GM19467 (cell line): ENCODE results near the gene KLK7.
"Not testable (repeated sequence)": the region's sequence is repeated elsewhere in the genome, so short reads cannot be mapped to it uniquely, and the experiment has no call there.

Experiments used
- ATAC-seq: cut with Tn5 transposase; IDR thresholded peaks from one replicate; pipeline ENCODE4 v1.9.1; 2021; ENCODE audit warnings: mild to moderate bottlenecking, moderate library complexity; ENCODE audit not compliant: unreplicated experiment

The KLK7 gene

DNA sequence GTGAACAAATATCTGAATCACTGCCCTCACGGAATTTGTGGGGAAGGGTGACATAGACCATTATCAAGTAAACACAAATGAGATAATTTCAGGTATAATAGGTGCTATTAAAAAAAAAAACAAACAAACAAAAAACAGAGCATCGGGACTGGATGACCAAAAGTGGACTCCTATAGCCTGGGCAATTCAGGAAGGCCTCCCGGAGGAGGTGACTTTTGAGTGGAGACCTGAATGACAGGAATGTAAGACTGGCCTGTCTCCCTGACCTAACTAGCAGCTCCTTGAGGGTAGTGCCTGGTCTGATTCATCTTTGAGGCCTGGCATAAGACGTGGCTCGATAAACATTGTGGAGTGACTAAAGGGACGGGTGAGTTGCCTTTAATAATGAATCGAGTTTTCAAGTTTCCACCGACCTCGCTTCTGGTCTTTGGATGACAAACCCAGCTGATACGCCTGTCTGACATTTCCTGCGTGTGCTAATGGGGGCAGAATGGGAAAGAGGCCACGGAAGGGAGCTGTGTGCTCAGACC lies 29.0 kb upstream of the KLK7 start:
- ATAC-seq: no peak

DNA sequence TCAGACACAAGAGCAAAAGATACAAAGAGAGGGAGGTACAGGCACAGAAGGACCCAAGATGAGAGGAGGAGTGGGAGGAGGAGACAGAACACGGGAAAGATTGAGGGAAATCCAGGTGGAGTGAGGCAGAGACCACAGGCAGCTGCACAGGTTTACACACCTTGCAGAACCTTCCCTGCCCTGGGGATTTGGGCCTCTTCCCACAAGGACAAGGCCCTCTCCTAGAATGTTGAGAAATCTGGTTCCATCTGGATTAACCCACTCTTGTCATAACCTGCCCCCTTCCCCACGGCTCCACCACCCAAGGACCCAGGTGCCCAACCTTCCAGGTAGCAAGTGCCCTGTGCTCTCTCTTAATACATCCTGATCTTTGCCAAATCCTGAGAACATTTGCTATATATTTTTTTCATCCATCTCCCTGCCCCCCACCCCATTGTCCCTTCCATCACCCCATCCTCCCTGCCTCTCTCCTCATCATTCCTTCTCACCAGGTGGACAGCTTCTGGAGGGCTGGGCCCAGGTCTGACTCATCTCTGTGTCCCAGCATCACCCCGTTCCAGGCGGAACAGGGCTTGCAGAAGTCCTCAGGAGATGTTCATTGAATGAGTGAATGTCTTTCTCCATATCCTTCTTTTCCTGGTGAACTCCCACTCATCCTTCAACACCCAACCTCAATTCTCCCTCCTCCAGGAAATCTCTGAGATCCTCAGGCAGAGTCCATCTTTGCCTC lies 26.5 kb upstream of the KLK7 start:
- ATAC-seq: no peak

DNA sequence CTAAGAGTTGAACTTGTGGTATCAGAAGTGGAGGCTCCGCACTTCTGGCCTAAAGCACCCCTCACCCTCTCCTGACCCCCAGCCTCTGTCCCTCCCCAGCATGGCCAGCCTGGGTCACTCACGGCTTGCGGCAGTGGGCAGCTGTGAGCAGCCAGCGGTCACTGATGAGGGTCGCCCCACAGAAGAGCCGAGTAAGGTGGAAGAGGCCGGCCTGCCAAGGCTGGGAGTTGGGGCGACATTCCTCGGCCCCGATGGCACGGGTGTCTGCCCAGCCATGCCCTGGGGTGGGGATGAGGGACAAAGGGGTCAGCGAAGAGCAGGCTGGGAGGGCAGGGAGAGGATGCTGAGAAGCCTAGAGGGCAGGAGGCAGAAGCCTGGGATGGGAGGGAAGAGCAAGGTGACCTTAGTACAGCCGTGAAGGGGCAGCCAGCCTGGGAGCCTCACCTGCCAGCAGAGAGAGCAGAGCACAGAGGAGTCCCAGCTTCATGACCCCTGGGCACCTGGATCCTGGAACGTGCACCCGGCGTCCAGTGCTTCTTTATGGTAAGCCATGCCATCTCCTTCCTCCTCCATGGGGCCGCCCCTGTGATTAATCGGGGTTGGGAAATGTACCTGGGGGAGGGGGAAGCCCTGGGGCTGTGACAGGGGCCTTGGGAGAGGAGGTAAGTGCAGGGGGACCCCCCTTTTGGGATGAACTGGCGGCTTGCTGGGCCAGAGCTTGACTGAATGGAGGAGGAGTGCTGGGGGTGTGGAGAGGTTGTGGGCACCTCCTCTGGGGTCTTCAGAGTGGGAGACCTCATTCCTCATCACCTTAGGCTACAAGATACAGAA lies 25.6 kb upstream of the KLK7 start:
- no peak for ATAC-seq

DNA sequence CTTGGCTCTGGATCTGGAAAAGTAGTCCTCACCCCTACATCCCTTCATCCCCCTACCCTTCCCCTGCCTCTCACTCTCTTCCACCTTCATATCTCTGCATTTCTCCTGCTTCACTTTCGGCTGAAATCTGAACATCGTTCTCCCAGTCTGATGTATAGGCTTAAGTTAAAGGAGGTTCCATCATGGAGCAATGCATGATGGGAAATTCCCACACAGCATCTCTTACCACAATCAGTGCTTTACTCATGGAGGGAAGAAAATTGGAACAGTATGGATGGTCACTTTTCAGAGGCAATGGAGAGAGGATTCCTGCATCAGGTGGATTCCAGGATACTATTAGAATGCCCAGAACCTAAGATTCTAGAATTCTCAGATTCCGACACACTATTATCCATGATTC lies 23.8 kb upstream of the KLK7 start:
- ATAC-seq: no peak

DNA sequence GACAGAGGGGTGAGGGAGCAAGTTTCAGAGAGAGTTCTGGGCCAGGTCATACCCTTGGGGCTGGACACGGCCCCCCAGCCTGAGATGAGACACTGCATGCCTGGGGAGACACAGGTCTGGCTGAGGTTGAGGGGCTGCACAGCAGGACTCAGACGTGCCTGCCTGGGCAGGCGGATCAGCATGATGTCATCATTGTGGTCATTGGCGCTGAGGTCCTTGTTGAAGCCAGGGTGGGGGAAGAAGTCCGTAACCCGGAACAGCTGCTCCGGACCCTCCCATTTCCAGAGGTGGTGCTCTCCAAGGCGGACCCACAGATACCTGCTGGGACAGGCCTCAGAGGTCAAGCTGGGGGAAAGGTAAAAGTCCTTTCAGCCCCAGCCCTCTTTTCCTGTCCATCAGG lies 22.7 kb upstream of the KLK7 start:
- no peak for ATAC-seq

DNA sequence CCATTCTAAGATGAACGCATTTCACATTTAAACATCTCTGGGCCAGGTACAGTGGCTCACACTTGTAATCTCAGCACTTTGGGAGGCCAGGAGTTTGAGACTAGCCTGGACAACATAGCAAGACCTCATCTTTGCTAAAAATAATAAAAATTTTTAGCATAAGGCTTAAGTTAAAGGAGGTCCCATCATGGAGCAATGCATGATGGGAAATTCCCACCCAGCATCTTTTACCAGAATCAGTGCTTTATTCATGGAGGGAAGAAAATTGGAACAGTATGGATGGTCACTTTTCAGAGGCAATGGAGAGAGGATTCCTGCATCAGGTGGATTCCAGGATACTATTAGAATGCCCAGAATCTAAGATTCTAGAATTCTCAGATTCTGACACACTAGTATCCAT lies 21.5 kb upstream of the KLK7 start:
- ATAC-seq: no peak

DNA sequence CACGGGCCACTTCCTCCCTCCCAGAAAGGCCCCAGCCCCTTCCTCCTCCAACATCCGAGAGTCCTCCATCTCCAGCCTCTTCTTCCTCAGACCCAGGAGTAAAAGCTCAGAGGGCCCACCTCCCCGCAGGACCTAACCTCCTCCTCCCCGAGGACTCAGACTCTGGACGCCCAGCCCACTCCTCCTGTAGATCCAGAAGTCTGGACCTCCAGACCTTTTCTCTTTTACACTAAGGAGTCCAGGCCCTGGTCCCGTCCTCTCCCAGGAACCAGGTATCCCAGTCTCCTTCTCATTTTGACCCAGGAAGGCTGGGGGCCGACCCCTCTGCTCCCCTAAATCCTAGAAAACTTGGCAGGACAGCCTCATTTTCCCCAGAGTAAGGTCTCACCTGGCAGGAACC lies 19.6 kb upstream of the KLK7 start:
- ATAC-seq: no peak

DNA sequence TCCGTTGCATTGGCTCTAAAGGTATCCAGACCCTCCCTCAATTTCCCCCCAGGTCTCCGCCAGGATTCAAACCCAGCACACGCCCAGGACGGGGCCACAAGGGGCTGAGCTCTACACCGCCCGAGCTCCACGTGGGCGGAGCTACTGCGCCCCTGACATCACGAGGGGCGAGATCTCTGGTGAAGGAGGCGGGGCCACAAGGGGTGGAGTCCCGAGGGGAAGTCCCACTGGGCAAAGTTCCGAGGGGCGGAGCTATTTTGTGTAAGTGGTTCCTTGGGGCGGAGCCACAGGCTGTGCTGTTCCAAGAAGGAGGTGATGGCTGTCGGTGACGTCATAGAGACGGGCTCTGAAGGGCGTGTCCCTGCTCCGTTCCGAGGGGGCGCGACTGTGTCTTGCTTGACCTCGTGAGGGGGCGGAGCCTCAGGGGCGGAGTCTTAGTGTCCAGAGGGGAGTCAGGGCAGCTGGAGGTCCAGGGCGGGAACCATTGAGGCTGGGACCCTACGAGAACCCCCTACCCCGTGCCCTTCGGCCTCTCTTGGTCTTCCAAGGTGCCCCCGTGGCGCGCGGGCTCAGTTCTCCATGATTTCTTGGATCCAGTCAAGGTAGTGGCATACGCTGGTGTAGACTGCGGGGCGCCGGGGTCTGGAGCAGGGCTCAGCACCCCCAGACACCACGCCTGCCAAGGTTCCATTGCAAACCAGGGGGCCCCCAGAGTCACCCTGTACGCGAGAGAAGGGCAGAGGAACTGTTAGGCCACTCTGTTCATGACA lies 19.0 kb upstream of the KLK7 start:
- ATAC-seq: no peak

DNA sequence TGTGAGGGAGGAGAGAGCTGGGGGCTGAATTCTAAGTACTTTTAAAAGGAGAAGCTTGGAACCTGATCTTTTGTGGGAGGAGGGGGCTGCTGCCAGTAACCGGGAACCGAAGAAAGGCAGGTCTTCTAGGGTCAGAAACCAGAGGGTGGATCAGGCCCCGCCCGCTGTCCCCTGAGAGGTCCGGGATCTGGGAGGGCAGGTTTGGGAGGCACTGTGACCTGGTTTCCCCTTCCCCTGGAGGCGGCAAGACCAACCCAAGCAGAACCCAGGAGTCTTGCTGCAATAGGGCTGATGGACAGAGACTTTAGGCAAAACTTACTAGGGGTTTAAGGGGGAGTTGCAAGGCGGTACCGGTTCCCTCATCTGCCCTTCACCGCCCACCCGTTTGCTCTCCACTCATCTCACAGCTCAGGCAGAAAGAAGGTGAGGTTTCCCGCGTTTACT lies 18.4 kb upstream of the KLK7 start:
- no peak for ATAC-seq

DNA sequence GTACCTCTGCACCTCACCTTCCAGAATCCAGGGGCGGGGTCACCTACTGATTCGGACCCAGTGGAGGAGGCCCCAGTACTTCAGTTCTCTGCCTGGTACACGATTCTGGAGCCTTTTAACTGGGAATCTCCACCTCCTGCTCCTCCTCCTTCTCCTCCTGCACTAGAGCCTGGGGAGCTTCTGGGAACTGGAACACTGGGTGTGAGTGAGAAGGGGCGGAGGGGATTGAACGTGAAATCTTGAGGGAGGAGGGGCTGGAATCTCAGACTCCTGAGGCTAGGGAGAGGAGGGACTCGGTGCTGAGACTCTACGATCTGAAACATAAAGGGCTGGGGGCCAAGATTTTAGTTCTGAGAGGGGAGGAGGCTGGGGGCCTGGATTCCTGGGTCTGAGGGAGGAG lies 17.8 kb upstream of the KLK7 start, which contains the start of gene KLK8:
Gene KLK8 (minus strand): TSS at position 90 of the 400 bp plus-strand sequence. CDS start 437 bp downstream, outside the sequence.
- ATAC-seq: no peak

DNA sequence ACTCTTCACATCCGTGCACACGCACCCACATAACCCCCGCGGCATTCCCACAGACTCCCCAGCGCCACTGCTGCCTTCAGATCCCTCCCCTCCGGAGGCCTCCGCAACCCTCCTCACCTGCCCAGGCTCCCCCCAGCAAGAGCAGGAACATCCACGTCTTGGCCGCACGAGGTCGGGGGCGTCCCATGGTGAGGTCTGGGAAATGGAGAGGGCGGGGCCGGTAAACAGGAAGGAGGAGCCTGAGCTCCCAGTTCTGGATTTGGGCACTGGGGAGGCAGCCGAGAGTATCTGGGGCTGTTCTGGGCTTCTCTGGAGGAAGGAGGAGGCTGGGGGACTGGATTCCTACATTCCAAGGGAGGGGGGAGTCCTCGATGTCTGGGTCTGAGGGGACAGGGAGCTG lies 17.3 kb upstream of the KLK7 start:
- no peak for ATAC-seq

DNA sequence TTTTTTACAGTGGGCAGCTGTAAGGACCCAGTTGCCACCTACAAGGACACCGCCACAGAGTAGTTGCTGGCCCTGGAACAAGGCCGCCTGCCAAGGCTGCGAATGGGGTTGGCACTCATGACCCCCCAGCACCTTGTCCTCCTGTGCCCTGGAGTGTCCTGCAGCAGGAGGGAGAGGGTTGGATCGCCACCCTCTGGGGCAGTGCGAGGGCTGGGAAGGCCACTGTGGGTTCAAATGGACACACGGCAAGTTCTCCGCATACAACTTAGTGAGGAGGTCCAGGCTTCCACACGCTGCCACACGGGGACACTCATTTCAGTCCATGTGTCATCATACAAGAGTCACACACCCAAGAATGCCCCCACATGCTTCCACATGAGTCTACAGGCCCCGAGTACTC lies 16.7 kb upstream of the KLK7 start:
- ATAC-seq: no peak

DNA sequence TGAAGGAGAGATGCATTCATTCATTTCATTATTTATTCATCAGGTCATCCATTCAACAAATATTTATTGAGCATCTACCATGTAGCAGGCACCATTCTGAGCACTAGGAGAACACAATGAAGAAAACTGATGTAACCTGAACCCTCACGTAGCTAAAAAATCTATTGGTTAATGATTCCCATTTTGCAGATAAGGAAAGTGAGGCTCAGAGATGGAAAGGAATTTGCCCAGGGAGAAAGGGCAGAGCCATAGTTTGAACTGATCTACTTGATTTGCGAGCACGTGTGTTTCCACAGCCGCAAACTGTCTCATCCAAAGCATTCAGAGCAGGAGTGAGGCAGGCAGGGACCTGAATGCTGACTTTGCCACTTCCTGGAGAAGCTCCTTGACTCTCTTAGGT lies 15.0 kb upstream of the KLK7 start:
- no peak for ATAC-seq

DNA sequence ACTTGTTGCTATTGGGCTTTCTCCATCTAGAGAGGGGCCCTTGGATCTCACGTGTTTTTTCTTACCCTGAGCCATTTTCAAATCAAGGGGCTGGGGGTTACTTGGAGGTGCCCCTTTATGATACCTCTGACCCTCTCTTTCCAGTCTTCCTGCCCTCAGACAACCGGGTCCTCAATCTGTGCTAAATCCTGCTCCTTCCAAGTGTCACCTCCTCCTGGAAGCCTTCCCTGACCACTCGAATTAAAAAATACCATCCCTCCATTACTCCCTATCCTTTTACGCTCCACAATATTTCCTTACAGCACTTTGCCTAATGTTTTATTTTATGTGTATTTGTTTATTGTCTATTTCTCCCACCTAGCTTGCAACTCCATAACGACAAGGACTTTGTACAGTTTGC lies 14.3 kb upstream of the KLK7 start:
- no peak for ATAC-seq

DNA sequence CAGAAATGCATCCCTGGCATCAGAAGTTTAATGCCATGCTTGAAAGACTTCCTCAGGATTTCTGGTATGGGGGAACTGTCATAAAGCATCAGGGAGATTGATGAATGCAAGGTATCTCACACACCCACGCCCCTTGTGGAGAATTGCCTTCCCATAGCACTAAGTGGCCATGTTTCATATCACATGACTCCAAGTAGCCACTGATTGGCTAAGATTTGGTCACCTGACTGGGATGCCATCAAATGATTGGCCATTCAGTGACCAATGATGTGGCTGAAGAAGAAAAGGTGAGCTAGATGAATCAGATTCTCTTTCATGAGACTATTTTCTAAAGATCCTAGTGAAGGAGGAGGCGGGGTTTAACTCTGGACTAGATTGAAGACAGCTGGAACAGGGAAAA lies 10.4 kb upstream of the KLK7 start:
- no peak for ATAC-seq

DNA sequence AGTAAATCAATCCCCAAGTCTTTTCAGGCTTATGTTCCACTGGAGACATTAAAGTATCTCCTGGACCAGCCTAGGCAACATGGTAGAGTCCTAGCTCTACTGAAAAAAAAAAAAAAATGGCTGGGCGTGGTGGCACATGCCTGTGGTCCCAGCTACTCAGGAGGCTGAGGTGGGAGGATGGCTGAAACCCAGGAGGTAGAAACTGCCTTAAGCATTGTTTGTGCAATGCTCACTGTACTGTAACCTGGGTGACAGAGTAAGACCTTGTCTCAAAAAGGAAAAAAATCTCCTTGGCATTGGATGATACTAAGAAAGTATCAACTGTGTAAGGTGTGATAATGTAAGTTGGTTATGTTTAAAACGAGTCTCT lies 8.9 kb upstream of the KLK7 start:
- no peak for ATAC-seq

DNA sequence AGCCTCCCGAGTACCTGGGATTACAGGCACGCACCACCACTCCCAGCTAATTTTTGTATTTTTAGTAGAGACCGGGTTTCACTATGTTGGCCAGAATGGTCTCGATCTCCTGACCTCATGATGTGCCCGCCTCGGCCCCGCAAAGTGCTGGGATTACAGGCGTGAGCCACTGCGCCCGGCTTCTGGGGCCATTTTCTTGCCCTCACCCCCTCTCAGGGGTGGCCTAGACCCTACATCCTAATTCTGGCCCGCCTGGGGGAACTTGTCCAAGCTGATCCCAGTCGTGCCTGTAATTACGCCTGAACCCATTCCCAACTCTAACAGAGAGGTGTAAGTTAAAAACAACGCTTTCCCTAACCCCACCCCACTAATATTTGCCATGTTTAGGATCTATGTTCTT lies 699 bp upstream of the KLK7 start:
- ATAC-seq: not testable (repeated sequence)

DNA sequence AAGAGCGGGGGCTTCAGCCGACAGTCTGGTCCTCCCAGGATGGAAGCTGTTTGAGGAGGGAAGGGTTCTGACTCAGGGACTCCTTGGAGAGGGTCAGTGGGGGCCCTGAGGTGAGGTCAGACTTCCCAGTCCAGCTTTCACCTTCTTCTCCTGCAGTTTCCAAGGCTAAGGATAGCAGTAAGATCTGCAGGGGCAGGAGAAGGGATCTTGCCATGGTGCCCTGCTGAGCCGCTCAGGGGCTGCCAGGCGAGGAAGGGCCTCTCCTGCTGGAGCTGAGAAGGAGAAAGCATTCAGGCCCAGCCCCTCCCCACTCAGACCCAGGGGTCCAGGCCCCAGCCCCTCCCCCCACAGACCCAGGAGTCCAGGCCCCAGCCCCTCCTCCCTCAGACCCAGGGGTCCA lies 1.5 kb downstream of the KLK7 start:
- ATAC-seq: no peak

DNA sequence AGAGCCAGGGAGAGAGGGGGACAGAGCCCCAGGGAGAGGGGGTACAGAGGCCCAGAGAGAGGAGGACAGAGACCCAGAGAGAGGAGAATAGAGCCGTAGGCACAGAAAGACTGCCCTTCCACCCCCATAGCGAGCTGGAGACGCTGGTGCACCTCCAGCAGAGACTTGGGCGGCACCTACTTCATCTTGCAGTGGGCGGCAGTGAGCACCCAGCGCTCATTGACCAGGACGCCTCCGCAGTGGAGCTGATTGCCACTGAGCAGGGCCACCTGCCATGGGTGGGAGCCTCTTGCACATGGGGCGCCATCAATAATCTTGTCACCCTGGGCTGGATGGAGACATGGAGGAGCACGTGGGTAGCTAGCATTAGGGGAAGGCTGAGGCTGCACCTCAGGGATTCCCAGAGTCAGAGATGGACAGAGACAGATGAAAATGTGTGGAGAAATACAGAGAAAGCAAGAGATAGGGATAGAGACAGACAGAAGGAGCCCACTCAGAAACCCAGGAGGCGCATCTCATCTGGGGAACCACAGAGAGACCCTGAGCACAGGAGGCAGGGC lies 2.0 kb downstream of the KLK7 start:
- ATAC-seq: no peak

DNA sequence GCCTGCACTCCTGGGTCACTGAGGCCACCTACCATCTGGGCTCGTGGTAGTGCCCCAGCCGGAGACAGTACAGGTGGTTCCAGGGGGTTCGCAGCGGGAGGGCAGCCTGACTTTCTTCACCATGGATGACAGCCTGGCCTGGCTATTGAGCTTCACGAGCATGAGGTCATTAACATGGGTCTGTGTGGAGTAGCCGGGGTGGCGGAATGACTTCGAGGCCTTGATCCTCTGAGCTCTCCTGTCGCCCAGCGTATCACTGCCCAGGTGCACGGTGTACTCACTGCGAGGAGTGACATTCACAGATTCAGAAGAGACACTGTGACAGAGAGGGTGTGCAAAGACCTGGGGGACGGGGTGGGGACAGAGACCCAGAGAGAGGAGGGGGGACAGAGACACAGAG lies 3.5 kb downstream of the KLK7 start:
- ATAC-seq: no peak

DNA sequence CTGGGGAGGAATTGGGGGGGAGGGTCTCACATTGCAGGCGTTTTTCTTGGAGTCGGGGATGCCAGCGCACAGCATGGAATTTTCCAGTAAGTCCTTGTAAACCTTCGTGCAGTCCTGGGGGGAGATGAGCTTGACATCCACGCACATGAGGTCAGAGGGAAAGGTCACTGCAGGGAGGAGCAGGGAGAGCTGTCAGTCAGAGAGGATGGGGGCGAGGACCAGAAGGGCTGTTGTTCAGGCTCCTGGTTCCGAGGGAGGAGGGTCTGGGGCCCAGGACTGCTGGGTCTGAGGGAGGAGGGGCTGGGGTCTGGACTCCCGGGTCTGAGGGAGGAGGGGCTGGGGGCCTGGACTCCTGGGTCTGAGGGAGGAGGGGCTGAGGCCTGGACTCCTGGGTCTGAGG lies 4.0 kb downstream of the KLK7 start:
- no peak for ATAC-seq
